Kidney epithelial cell (primary cell): ENCODE measurements around the gene MIPOL1. TPM values are rescaled to one million over a fixed set of nuclear protein-coding genes. Genes with fewer than 3 reads are reported as not detected.
"Not testable (repeated sequence)": the region's sequence is repeated elsewhere in the genome, so short reads cannot be mapped to it uniquely, and the experiment has no call there.

ENCODE experiments used
- DNase-seq: peaks from one replicate; pipeline ENCODE4 v3.0.0-alpha.2; 2010; ENCODE audit warnings: low read depth
- H3K27me3 ChIP-seq: 2 replicates; pipeline ENCODE4 v1.6.0; 2011; ENCODE audit warnings: low read length; ENCODE audit not compliant: control insufficient read depth, insufficient read depth
- H3K36me3 ChIP-seq: 2 replicates; pipeline ENCODE4 v1.5.1; 2011; ENCODE audit warnings: low read length; ENCODE audit not compliant: control insufficient read depth, insufficient read depth
- H3K4me3 ChIP-seq: 2 replicates; pipeline ENCODE4 v1.5.1; 2011; ENCODE audit warnings: low read depth, mild to moderate bottlenecking, control low read depth, low read length
- CTCF ChIP-seq: IDR thresholded peaks from 2 replicates; pipeline ENCODE4 v1.5.1; 2011; ENCODE audit warnings: mild to moderate bottlenecking, moderate library complexity, low read length, control low read depth, inconsistent platforms; ENCODE audit not compliant: insufficient read depth, poor library complexity, severe bottlenecking
- total RNA-seq: library from RNA; depleted of rRNA; stranded (reverse); fragments of >200 nt; gene quantifications from 2 replicates; pipeline ENCODE4 v1.2.3, GENCODE V29; 2015

MIPOL1 gene
- total RNA-seq, 1 donor from 2014 or later, result 7.1 TPM

GRCh38 chr14:37284760-37285159 lies 87.0 kb downstream of the MIPOL1 start:
- no peak for DNase-seq
- no peaks in the 10 kb centered on the region for H3K36me3 ChIP-seq
- H3K27me3 ChIP-seq, result no peaks in the 10 kb centered on the region
- no peak overlapping the region for H3K4me3 ChIP-seq
- TF ChIP-seq CTCF, result no peak

- H3K36me3 ChIP-seq, result no peaks in the 10 kb centered on the region
- TF ChIP-seq CTCF, result no peak
- H3K4me3 ChIP-seq, result no peak overlapping the region
- no peak for DNase-seq
- H3K27me3 ChIP-seq, result no peaks in the 10 kb centered on the region
These were observed 87.5 kb downstream of the MIPOL1 start for GRCh38 chr14:37285220-37285619.

- H3K4me3 ChIP-seq, result no peak overlapping the region
- TF ChIP-seq CTCF, result no peak
- no peaks in the 10 kb centered on the region for H3K36me3 ChIP-seq
- H3K27me3 ChIP-seq, result no peaks in the 10 kb centered on the region
- DNase-seq, result no peak
These were observed 92.0 kb downstream of the MIPOL1 start for GRCh38 chr14:37289688-37290087.

GRCh38 chr14:37295262-37295661 lies 97.5 kb downstream of the MIPOL1 start:
- H3K4me3 ChIP-seq, H3K36me3 ChIP-seq, DNase-seq: not testable (repeated sequence)

GRCh38 chr14:37311252-37311651 lies 113.5 kb downstream of the MIPOL1 start:
- Histone ChIP-seq H3K27me3 (no peaks in the 10 kb centered on the region), H3K4me3 (no peak overlapping the region), H3K36me3 (no peaks in the 10 kb centered on the region)
- no peak for TF ChIP-seq CTCF
- DNase-seq, result no peak

More at GRCh38 chr14:37295262-37295661, 97.5 kb downstream of the MIPOL1 start:
- H3K27me3 ChIP-seq, result not testable (repeated sequence)

- DNase-seq, result no peak
- Histone ChIP-seq H3K27me3 (no peaks in the 10 kb centered on the region), H3K4me3 (no peak overlapping the region), H3K36me3 (no peaks in the 10 kb centered on the region)
- no peak for TF ChIP-seq CTCF
These were observed 121.2 kb downstream of the MIPOL1 start for GRCh38 chr14:37318938-37319337.
